Measurements from ENCODE around the gene PCBD2. TPM values are rescaled to one million over a fixed set of nuclear protein-coding genes. Genes with fewer than 3 reads are reported as not detected.

The PCBD2 gene
- total RNA-seq: 11.2 TPM

GRCh38 chr5:134904610-134905245, at the start of gene PCBD2:
TSS of gene PCBD2 (plus strand) at chr5:134905131. CDS start at chr5:134905140, 9 bp downstream.

GRCh38 chr5:134873987-134874830, 30.7 kb upstream of the PCBD2 start, which contains the start of gene TXNDC15:
TSS of gene TXNDC15 (plus strand) at chr5:134874371. CDS start at chr5:134874428, 57 bp downstream.

GRCh38 chr5:134967607-134968006, 62.7 kb downstream of the PCBD2 start, which contains the start of gene CATSPER3:
TSS of gene CATSPER3 (plus strand) at chr5:134967907. CDS start at chr5:134967992, 85 bp downstream.

Small RNA genes lying within 50 kb of the gene (small RNA-seq; reads per million reads assigned to genes)
- gene MIR4461 (ENCODE audit: low replicate concordance): not detected
- not detected for gene MTND3P25 (ENCODE audit: low replicate concordance)
- gene MTND4LP30 (ENCODE audit: low replicate concordance): not detected

Other genes with a start within 250 kb of the PCBD2 start
- 43.7 TPM for gene CAMLG, start 166.6 kb upstream of the PCBD2 start, total RNA-seq
- gene DDX46, start 146.4 kb upstream of the PCBD2 start, total RNA-seq: 33.7 TPM
- gene C5orf24, start 59.2 kb upstream of the PCBD2 start, total RNA-seq: 63.1 TPM
- gene TXNDC15, start 30.8 kb upstream of the PCBD2 start, total RNA-seq: 43.1 TPM
- 0.58 TPM for gene CATSPER3, start 62.8 kb downstream of the PCBD2 start, total RNA-seq
- 3.6 TPM for gene PITX1, start 129.1 kb downstream of the PCBD2 start, total RNA-seq

All from metanephros (tissue), 2 donors.